ENCODE measurements around the gene PDE7B.

PDE7B gene

DNA sequence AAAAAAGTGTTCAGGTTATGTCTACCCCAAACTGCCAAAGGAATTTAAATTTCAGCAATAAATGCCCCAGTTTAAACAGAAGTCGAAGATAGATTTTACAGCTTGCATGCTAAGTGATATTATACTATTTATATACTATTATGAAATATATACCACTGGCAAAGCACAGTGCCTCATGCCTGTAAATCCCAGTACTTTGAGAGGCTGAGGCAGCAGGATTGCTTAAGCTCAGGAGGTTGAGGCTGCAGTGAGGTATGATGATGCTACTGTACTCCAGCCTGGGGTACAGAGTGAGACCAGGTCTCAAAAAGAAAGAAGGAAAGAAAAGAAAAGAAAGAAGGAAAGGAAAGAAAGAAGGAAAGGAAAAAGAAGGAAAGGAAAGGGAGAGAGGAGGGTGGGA, 296.6 kb downstream of the PDE7B start:
- intact Hi-C loops (cut with DNase I) = no loop called here

DNA sequence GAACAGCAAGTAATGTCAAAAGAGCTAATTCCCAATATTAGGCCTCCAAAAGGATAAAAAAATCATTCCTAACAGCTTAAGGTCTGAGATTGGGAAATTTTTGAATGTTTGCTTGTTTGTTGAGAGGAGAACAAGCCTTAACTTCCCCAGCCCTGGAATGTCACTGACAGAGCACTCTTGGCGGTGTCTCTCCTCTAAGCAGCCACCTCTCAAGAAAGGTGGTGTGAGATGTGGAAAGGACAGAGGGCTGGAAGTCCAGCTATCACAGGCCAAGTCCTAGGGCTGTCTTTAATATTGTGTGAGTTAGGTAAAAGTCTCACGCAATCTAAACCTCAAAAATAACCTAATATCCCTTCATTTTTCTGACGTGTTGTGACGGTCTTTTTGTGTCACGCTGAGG, 297.0 kb downstream of the PDE7B start:
- intact Hi-C loops (cut with DNase I) = no loop called here
- DNase-seq = no peak

More for the DNA sequence above, 296.6 kb downstream of the PDE7B start:
- no peak for DNase-seq

DNA sequence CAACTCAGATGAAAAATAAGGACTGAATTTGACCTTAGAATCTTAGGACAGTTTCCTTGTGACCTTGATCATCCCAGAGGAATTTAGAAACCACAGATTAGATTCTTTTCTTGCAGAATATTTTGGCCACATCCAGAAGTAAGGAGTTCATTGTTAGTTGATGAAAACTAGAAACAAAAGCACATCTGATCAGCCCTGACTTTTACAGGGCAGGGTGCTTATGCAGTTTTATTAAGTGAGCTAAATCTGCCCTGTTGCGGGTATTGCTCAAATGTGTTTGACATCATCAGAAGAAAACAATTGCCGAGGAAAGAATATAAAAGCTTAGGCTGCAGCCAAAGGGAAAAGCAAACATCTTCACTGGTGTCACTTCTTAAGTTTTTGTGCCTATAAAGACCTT, 297.8 kb downstream of the PDE7B start:
- intact Hi-C loops (cut with DNase I) = no loop called here
- no peak for DNase-seq

DNA sequence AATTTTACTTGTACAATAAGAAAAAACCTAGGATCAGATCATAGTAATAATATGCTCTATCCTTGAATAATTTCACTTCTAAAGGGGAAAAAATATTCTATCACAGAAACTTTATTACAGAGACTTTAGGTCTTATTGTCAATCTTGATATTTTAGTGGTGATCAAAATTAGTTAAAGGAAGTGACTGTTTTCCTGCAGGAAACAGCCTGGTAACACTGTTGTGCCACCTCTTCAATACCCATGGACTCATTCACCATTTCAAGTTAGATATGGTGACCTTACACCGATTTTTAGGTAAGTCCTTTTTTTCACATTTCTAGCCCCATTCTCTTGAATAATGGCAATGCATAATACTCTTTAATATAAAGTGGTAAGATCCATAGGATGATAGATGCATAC, 299.5 kb downstream of the PDE7B start:
- intact Hi-C loops (cut with DNase I) = no loop called here
- DNase-seq = no peak

DNA sequence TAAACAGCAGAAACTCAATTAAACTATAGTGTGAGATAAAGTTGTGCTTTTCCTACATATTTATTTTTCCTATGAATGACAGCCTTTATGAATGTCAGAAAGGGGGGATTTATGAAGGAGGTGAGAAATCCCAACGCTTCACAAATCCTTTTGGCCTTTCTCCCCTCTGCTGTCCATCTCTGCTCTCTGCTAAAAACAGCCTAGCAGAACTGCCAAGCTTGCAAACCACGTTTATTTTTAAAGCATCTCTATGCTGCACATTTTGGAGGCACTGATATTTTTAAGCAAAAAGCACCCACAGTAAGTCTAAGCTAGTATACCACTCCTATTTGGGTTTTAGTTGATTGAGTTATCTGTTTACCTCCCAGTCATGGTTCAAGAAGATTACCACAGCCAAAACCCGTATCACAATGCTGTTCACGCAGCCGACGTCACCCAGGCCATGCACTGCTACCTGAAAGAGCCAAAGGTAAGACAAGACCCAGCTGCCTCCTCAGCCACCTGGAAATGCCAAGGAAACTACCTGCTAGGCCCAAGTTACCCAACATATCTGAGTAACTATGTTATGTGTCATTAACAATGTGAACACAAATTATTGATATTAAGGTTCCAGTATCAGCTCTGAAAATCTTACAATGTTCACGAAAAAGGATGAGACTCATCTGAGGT, 302.3 kb downstream of the PDE7B start:
- intact Hi-C loops (cut with DNase I) = no loop called here
- no peak for DNase-seq

DNA sequence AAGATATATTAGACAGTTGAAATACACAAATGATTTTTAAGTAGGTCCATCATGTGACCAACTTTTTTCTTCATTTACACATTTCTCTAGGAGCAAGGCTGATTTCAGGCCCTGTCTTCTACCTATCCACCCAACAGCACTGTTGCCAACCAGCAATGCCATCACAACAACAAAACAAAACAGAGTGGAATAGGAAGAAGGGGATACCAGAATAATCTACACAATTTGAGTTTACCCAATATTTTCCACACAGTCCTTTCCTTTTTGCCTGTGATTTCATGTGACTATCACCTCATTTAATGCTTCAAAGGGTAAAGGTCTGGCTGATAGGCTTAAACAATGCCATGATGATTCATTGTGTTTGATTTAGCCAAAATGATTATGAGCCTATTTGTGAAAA, 303.7 kb downstream of the PDE7B start:
- intact Hi-C loops (cut with DNase I) = no loop called here
- DNase-seq = no peak

DNA sequence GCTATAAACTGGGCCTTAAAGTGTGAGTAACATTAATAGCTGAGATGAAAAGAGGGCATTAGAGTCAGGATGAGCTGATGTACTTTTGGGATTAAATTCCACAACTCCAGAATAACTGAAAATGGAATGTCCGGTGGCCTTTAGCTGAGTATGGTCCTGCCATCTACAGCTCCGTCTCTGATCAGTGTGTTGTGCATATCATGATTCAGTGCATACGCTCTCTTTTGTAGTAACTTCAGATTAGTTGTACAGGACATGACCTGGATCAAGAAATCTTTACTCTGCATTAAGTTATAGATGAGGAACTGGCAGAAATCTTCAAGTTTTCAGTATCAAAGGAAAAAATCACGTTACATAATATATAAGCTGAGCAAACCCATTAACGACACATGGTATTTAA, 306.2 kb downstream of the PDE7B start:
- DNase-seq = no peak
- intact Hi-C loops (cut with DNase I) = no loop called here

DNA sequence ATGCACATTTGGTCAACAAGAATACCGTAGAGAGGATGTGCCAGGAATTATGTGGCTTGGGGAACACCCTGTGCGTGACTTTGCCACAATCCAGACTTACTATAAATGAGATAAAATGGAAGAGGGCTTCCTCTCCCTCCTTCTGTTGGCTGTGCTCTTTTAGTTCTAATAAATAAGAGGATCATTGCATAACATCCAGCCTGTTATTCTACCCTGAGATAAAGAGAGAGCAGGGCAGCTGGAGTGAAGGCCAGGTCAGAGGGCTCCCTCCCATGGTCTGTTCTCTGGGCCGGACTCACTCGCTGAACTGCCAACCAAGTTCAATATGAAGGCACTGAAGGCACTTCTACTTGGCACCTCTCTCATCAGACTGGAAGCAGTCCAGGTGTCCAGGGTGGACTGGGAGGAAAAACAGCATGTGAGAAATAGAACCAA, 306.9 kb downstream of the PDE7B start:
- intact Hi-C loops (cut with DNase I) = no loop called here
- peak in 9 of 42 donors; percentile 4 to 53 (median 18) for DNase-seq

DNA sequence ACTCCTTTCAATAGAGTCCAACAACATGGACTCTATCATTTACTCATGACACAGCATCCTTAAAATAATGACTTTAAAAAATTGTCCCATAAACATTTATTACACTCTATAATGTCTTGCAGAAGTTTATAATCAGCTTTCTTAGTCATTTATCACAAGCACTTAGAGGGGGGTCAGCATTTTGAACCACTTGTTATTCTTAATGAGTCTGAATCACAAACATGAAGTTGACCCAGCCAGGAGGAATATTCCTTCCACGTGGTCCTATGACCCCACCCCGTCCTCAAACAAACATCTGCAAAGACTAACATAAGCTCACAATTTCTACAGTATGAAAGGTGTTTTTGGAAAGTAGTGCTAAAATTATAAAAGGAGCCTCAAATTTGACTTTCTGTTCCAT, 307.5 kb downstream of the PDE7B start:
- intact Hi-C loops (cut with DNase I) = no loop called here
- no peak for DNase-seq

DNA sequence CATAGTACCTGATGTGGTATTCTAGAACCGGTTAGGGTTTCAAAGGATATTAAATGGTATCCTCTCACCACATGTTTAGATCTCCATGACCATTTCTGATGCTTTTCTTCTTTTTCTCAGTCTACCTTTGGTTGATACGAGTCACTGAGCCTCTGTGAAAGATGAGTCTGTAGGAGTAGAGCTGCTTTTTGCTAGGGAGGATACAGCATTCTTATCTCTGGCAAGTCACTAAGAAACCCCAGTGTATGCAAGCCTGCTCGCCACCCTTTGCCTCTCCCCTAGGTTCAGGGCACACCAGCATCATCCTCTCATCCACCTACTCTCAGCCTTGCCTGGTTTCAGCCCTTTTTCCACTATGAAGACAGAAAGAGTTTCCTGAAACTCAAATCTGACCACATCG, 308.7 kb downstream of the PDE7B start:
- intact Hi-C loops (cut with DNase I) = no loop called here
- no peak for DNase-seq

DNA sequence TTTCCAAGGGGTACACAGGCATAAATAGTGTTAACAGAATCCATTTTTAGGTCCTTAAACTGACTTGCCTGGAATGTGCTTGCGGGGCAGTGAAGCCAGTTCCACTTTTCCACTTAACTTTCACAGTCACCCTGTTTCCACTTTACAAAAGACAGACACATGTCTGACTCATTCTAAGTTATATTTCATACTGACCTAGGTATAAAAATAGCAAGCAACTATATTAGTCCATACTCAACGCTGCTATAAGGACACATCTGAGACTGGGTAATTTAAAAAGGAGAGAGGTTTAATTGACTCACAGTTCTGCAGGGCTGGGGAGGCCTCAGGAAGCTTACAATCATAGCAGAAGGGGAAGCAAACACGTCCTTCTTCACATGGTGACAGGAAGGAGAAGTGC, 310.4 kb downstream of the PDE7B start:
- intact Hi-C loops (cut with DNase I) = no loop called here
- no peak for DNase-seq

DNA sequence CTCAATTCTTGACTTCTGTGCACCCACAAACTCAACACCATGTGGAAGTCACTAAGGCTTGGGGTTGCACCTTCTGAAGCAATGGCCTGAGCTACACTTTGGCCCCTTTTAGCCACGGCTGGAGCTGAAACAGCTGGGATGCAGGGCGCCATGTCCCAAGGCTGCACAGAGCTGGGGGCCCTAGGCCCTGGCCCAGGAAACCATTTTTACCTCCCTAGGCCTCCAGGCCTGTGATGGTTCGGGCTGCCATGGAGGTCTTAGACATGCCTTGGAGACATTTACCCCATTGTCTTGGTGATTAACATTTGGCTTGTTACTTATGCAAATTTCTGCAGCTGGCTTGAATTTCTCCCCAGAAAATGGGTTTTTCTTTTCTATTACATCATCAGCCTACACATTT, 311.8 kb downstream of the PDE7B start:
- intact Hi-C loops (cut with DNase I) = no loop called here
- DNase-seq = no peak

DNA sequence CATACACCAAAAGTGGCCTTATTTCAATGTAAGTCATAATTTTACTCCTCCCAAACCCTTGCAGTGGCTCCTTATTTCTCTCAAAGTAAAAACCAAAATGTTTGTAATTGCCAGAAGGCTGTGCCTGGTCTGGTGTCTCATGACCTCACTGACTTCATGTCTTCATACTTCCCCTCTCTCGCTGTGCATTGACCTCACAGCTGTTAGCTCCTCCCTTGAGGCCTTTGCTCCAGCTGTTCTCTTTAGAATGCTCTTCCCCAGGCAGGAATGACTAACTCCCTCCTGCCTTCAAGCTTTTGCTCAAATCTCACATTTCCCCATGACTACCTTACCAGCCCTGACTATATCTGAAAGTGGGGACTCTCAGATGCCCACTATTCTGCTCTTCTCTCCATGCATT, 315.3 kb downstream of the PDE7B start:
- intact Hi-C loops (cut with DNase I) = no loop called here

DNA sequence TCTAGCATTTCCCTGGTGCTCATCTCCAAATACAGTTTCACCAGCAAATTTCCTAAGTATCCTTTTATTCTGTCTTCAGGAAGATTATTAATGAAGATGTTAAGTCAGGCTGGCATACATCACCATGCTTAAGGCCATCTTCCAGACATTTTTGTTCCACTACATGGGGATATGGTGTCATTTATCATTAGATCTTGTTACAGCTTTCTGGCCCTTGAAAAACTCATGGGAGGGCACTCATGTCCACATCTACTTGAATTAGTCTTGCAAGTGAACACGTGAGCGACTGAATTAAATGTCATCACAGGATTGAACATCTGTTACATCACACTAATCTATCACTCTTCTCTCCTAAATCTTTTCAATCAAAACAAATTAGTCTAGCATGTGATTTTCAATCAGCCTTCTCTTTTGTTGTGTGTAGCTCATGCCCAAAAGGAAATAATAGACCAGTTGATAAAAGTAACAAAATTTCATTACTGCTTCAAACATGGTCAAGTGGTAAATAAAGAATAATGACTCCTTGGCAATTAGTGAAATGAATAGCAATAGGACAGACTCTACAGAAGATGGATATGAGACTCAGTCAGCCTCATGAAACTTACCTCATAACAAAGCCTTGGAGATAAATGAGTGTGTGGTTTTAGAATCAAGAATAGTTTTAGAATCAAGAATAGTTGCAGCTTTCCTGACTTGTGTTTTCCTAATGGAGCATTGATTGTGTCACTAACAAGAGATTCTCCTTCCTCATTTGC, 318.1 kb downstream of the PDE7B start:
- intact Hi-C loops (cut with DNase I) = no loop called here
- no peak for DNase-seq

More for the DNA sequence above, 315.3 kb downstream of the PDE7B start:
- no peak for DNase-seq

DNA sequence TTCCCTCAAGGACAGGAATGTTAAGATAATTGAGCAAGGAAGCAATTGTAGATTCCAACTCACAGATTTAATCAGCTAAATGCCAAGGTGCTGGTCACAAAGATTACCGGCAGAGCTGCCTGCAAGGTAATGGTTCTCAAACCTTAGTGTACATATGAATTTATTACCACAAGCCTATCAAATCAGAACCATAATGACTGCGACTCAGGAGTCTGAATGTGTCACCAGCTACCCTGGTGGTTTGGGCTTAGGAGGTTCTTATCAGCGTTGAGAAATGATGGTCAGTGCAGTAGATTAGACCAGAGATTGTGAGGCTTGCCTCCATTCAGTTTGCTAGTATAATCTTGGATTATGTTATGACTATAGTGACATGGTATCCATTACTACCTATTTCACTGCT, 319.7 kb downstream of the PDE7B start:
- DNase-seq = no peak
- intact Hi-C loops (cut with DNase I) = no loop called here

DNA sequence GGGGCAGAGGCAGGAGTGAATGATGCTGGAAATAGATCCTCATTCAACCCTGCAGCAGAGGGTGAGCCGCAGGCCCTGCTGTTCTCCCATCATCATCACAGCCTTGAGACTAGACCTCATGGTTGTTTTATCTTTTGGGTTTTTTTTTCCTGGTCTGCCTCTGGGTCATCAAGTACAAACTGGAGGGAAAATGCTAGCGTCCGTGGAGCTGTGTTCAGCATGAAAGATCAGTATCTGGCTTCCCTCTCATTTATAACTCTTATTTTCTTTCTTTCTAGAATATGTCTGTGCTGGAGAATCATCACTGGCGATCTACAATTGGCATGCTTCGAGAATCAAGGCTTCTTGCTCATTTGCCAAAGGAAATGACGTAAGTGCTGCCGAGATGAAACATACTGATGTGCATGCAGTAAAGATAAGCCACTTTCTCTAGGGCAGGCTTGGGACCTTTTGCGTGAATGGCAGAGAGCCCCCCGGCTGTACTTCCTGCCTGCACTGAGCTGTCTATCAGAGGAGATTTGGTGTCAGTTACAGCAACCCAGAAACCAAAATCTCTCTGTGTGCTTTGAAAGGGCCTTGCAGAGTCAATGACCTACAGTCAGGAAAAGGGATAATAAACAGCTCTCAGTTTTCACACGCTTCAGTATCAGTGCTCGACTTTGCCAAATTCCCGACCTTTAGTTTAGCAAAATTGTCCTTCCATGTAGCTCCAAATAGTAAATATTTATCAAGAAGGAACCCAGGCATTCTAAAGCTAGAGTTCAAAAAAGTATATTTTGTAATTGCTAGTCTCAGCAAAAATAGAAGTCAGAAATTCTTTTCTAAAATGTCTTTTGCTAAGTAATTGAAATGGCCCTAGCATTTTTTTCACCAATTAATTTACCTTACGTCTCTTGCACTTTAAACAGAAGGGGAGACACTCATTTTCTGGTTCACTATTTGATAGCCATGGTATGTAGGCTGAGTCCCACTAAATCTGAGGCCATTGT, 322.3 kb downstream of the PDE7B start:
- intact Hi-C loops (cut with DNase I) = no loop called here
- DNase-seq = no peak

DNA sequence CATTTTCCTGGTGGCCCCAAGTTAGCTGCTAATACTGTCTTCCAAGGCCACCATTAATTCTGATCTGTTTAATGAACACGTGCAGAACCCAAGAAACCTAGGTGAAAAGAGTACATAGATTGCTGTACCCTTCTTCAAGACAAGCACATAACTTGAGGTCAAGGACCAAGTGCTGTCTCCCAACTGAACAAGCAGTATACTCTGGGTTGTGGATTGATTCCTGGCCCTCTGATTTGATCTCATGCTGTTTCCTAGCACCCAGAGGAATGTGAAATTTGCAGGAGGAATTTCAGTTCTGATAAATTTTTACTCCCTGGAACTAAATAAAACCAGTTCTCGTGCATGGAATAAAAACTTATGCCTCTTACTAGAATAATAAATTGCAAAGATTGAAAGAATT, 323.0 kb downstream of the PDE7B start:
- DNase-seq = no peak
- intact Hi-C loops (cut with DNase I) = no loop called here

DNA sequence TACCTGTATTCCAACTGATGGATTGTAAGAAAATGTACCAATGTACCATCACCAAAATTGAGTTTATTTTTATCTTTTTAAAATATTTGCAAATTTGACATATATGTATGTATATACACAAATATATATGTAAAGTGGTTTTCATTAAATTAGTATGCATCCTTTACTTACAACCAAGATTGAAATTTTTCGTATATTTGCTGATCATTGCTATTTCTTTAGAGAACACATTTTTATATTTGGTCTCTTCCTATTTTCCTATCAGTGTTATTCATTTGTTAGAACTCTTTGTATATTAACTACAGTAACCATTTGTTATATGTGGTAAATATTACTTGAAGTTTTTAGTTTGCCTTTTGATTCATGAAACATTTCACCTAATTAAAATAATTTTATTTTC, 324.4 kb downstream of the PDE7B start:
- no peak for DNase-seq
- intact Hi-C loops (cut with DNase I) = no loop called here

DNA sequence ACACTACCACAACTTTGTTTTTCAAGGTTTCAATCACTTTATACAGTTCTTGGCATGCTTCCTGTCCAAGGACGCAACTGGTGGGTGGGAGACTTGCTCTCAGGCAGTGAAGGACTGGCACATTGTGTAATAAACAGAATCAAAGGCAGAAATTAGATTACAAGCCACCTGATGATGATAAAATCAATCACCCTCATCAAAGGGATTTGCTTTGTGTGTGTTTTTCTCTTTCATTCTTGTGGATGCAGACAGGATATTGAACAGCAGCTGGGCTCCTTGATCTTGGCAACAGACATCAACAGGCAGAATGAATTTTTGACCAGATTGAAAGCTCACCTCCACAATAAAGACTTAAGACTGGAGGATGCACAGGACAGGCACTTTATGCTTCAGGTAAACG, 327.2 kb downstream of the PDE7B start:
- intact Hi-C loops (cut with DNase I) = no loop called here

More for the DNA sequence above, 327.2 kb downstream of the PDE7B start:
- no peak for DNase-seq

All from head of caudate nucleus (tissue), 42 donors.